Endothelial cell of umbilical vein (primary cell): ENCODE data around the gene TMEM229B. TPM values are rescaled to one million over a fixed set of nuclear protein-coding genes. Genes with fewer than 3 reads are reported as not detected.

Experiments used
- BruUV-seq: library from RNA; stranded (reverse); fragments of 400-500 nt; replicated peaks from 2 replicates; lab custom pipeline; 2021; lab: Mats Ljungman, UMichigan
- CTCF ChIA-PET: fragments of 300-600, 350-600 bp; sonication (Branson Sonifier 250); formaldehyde crosslinking; loops from one replicate; lab custom pipeline; 2021; ENCODE audit warnings: antibody characterized with exemption, inconsistent platforms; lab: Charles Lee
- POLR2A ChIA-PET: fragments of 300-600, 350-600 bp; sonication (Branson Sonifier 250); formaldehyde crosslinking; loops from one replicate; lab custom pipeline; 2021; ENCODE audit warnings: antibody characterized with exemption, inconsistent platforms; lab: Charles Lee
- DNase-seq: peaks from one replicate; pipeline ENCODE4 v3.0.0-alpha.2; 2011; ENCODE audit warnings: low read depth, low spot score
- FAIRE-seq: peaks from 2 replicates; lab custom pipeline; 2011; peaks lifted over from hg19 to GRCh38; lab: Jason Lieb, UNC
- H2AFZ ChIP-seq: 2 replicates; pipeline ENCODE4 v1.6.0; 2012; ENCODE audit warnings: low read depth, low read length, control low read depth, inconsistent platforms
- H3K27ac ChIP-seq: 2 replicates; pipeline ENCODE4 v1.5.1; 2011; ENCODE audit warnings: low read depth, mild to moderate bottlenecking, control low read depth, low read length, moderate library complexity; ENCODE audit not compliant: insufficient read depth
- H3K27me3 ChIP-seq, 2 experiments: 2 replicates each; pipeline versions ENCODE4 v1.6.0 to v1.6.1; 2011; ENCODE audit warnings: low read length in 2 of 2, mixed read lengths in 1 of 2; ENCODE audit not compliant: control insufficient read depth in 2 of 2, insufficient read depth in 2 of 2
- H3K36me3 ChIP-seq, 2 experiments: 2 replicates in 1 of 2; 3 replicates in 1 of 2; pipeline ENCODE4 v1.5.1; 2011; ENCODE audit warnings: low read length in 2 of 2, mild to moderate bottlenecking in 1 of 2, moderate library complexity in 1 of 2; ENCODE audit not compliant: control insufficient read depth in 2 of 2, insufficient read depth in 2 of 2; ENCODE audit errors: extremely low read depth in 1 of 2
- H3K4me1 ChIP-seq: 3 replicates; pipeline ENCODE4 v1.5.1; 2011; ENCODE audit warnings: mild to moderate bottlenecking, low read length; ENCODE audit not compliant: control insufficient read depth, insufficient read depth; ENCODE audit errors: extremely low read depth
- H3K4me2 ChIP-seq: 2 replicates; pipeline ENCODE4 v1.6.1; 2011; ENCODE audit warnings: low read length, control low read depth, mixed read lengths; ENCODE audit not compliant: insufficient read depth
- H3K4me3 ChIP-seq, 3 experiments: fragments of 200-600 bp in 1 of 3; sonication (generic), shearing (Covaris generic) in 1 of 3; replicated peaks in 1 of 3; 2 replicates each; pipeline ENCODE4 v1.5.1; 2011 to 2016; ENCODE audit warnings: control low read depth in 3 of 3, low read length in 3 of 3, mild to moderate bottlenecking in 2 of 3, inconsistent platforms in 1 of 3, low read depth in 1 of 3, moderate library complexity in 1 of 3; ENCODE audit not compliant: insufficient read depth in 1 of 3
- H3K79me2 ChIP-seq: 2 replicates; pipeline ENCODE4 v1.6.0; 2012; ENCODE audit warnings: low read length, inconsistent platforms; ENCODE audit not compliant: control insufficient read depth, insufficient read depth
- H3K9ac ChIP-seq: replicated peaks from 2 replicates; pipeline ENCODE3; 2011; ENCODE audit warnings: low read length, control low read depth; ENCODE audit not compliant: insufficient read depth; ENCODE audit errors: extremely low read depth
- H3K9me1 ChIP-seq: replicated peaks from 3 replicates; pipeline ENCODE4 v1.6.0; 2011; ENCODE audit warnings: mild to moderate bottlenecking, low read length; ENCODE audit not compliant: control insufficient read depth, insufficient read depth; ENCODE audit errors: extremely low read depth
- H3K9me3 ChIP-seq: replicated peaks from 2 replicates; pipeline ENCODE4 v1.5.1; 2012; ENCODE audit warnings: low read length, inconsistent platforms; ENCODE audit not compliant: control insufficient read depth, insufficient read depth
- H4K20me1 ChIP-seq: replicated peaks from 2 replicates; pipeline ENCODE3; 2011; ENCODE audit warnings: mild to moderate bottlenecking, low read length; ENCODE audit not compliant: control insufficient read depth, insufficient read depth; ENCODE audit errors: extremely low read depth
- CTCF ChIP-seq, 2 donors: IDR thresholded peaks; 1 replicate in 1 of 2; 2 replicates in 1 of 2; pipeline ENCODE4 v1.5.1; 2011; ENCODE audit warnings: low read length in 2 of 2, mild to moderate bottlenecking in 2 of 2, moderate library complexity in 2 of 2, control low read depth in 1 of 2, inconsistent platforms in 1 of 2, low read depth in 1 of 2; ENCODE audit not compliant: insufficient read depth in 1 of 2; ENCODE audit errors: extremely low read depth in 1 of 2
- EZH2 ChIP-seq: IDR thresholded peaks from 2 replicates; pipeline ENCODE4 v1.6.1; 2012; ENCODE audit warnings: borderline replicate concordance, low read depth, mild to moderate bottlenecking, moderate library complexity, low read length, inconsistent platforms; ENCODE audit not compliant: severe bottlenecking
- FOS ChIP-seq: IDR thresholded peaks from 2 replicates; pipeline ENCODE4 v1.6.1; 2011; ENCODE audit warnings: mild to moderate bottlenecking, low read length, moderate library complexity, borderline replicate concordance; ENCODE audit not compliant: insufficient read depth
- GATA2 ChIP-seq: IDR thresholded peaks from 2 replicates; pipeline ENCODE4 v1.7.0; 2011; ENCODE audit warnings: low read depth, mild to moderate bottlenecking, moderate library complexity, mixed read lengths, low read length; ENCODE audit not compliant: insufficient read length, insufficient read depth
- JUN ChIP-seq: IDR thresholded peaks from 2 replicates; pipeline ENCODE4 v1.6.1; 2011; ENCODE audit warnings: borderline replicate concordance, low read depth; ENCODE audit not compliant: insufficient read length, insufficient read depth
- MAX ChIP-seq: IDR thresholded peaks from 2 replicates; pipeline ENCODE4 v1.6.1; 2011; ENCODE audit not compliant: insufficient read depth, insufficient read length
- MYC ChIP-seq: IDR thresholded peaks from one replicate; pipeline ENCODE4 v1.6.1; 2011; ENCODE audit warnings: mild to moderate bottlenecking, low read depth, low read length
- POLR2A ChIP-seq: IDR thresholded peaks from 2 replicates; pipeline ENCODE4 v1.6.1; 2012; ENCODE audit warnings: low read depth, mild to moderate bottlenecking, control low read depth, low read length
- POLR2AphosphoS5 ChIP-seq: IDR thresholded peaks from 2 replicates; pipeline ENCODE4 v1.6.1; 2012; ENCODE audit warnings: low read depth, mild to moderate bottlenecking, control low read depth, low read length, moderate library complexity; ENCODE audit not compliant: insufficient read depth
- dilution Hi-C: fragments of 300-500 bp; cut with MboI; formaldehyde crosslinking; loops from one replicate; pipeline ENCODE4 v1.15.0; 2019; ENCODE audit warnings: low sequenced_read_pairs; ENCODE audit not compliant: extremely low pct_ligation_motif_present
- intact Hi-C: fragments of 100-400 bp; cut with micrococcal nuclease; formaldehyde crosslinking; loops from one replicate; pipeline ENCODE4 v1.10.0; 2022
- polyA plus RNA-seq, 4 experiments: library from polyadenylated mRNA; depleted of rRNA in 3 of 4; stranded (reverse) in 3 of 4; unstranded in 1 of 4; fragments of >200 nt; gene quantifications; 2 replicates each; pipeline versions ENCODE4 v1.2.1 to v1.2.3, GENCODE V29; 2011 to 2012; ENCODE audit warnings: missing spikeins in 1 of 4
- total RNA-seq: library from RNA; stranded (reverse); gene quantifications from 2 replicates; pipeline ENCODE4 v1.2.3, GENCODE V29; 2021

The TMEM229B gene
- total and polyA plus RNA-seq, 2 donors (not counting 3 experiments of a cell fraction or from before 2014, with no cell fraction given), result 0.03 TPM; not detected in 1

- Histone ChIP-seq H3K9me1 (no peaks in the 10 kb centered on the region), H2AFZ (no peak overlapping the region), H3K27ac (no peak overlapping the region), H3K4me2 (no peak overlapping the region), H3K4me3 (no peak overlapping the region), H3K79me2 (no peaks in the 10 kb centered on the region), H3K27me3 (peaks cover 27 to 36% of the 10 kb centered on the region in 2 experiments), H3K9me3 (no peaks in the 10 kb centered on the region), H3K36me3 (no peaks in the 10 kb centered on the region), H4K20me1 (no peaks in the 10 kb centered on the region), H3K9ac (no peak overlapping the region), H3K4me1 (no peaks in the 10 kb centered on the region)
- no TSS peak for BruUV-seq
- DNase-seq, result no peak
- intact Hi-C loops, result no loop called here
- TF ChIP-seq EZH2 (no peak), CTCF (IDR thresholded peaks at IDR 0.05; ENCODE audit: extremely low read depth in 1 of 2, insufficient read depth in 1 of 2, low read depth in 1 of 2, low read length in 2 of 2) (no peak), MYC (no peak)
- FAIRE-seq, result no peak
- POLR2A ChIA-PET, result no interaction called here
- CTCF ChIA-PET, result interaction anchor here (0.8 to 2.0 kb wide), 5 partner anchors 11 to 180 kb away, joined by 3 to 16 read pairs (median 3); no protein-coding TSS in a partner anchor
- dilution Hi-C loops, result no loop called here
Measured at GRCh38 chr14:67524634-67524963, 36.1 kb upstream of the TMEM229B start.

- H3K27me3 ChIP-seq, result peaks cover 29 to 38% of the 10 kb centered on the region in 2 experiments
- no peaks in the 10 kb centered on the region for H3K36me3 ChIP-seq
- ChIA-PET POLR2A (no interaction called here), CTCF (interaction anchor here (0.8 to 2.0 kb wide), 5 partner anchors 11 to 180 kb away, joined by 3 to 16 read pairs (median 3); no protein-coding TSS in a partner anchor)
- no peaks in the 10 kb centered on the region for H4K20me1 ChIP-seq
- H3K4me2 ChIP-seq, result no peak overlapping the region
- BruUV-seq, result no TSS peak
- H3K9me3 ChIP-seq, result no peaks in the 10 kb centered on the region
- no peaks in the 10 kb centered on the region for H3K79me2 ChIP-seq
- no peak overlapping the region for H3K9ac ChIP-seq
- H3K27ac ChIP-seq, result no peak overlapping the region
- H3K9me1 ChIP-seq, result no peaks in the 10 kb centered on the region
- H2AFZ ChIP-seq, result no peak overlapping the region
- DNase-seq (no peak), FAIRE-seq (no peak)
- no peaks in the 10 kb centered on the region for H3K4me1 ChIP-seq
- dilution Hi-C loops (no loop called here), intact Hi-C loops (no loop called here)
- TF ChIP-seq FOS, result no peak
- TF ChIP-seq JUN, result no peak
- TF ChIP-seq MAX, result no peak
- no peak for TF ChIP-seq GATA2
- TF ChIP-seq MYC, result no peak
- no peak for TF ChIP-seq POLR2A
- no peak for TF ChIP-seq EZH2
- no peak for TF ChIP-seq POLR2AphosphoS5
- no peak for TF ChIP-seq CTCF (IDR thresholded peaks at IDR 0.05; ENCODE audit: extremely low read depth in 1 of 2, insufficient read depth in 1 of 2, low read depth in 1 of 2, low read length in 2 of 2)
- no peak overlapping the region for H3K4me3 ChIP-seq
Measured at GRCh38 chr14:67523764-67524633, 35.5 kb upstream of the TMEM229B start.
